A549 (cell line): ENCODE measurements around the gene RASA4B. TPM values are rescaled to one million over a fixed set of nuclear protein-coding genes. Genes with fewer than 3 reads are reported as not detected.

ENCODE experiments used
- ATAC-seq, 2 experiments: fragments of 200-7000 bp in 1 of 2; fragments of >200 bp in 1 of 2; cut with Nextera tagmentation in 1 of 2; cut with Tn5 transposase in 1 of 2; 3 replicates each; pipeline versions ENCODE4 v1.8.0 to v1.9.1; 2018 to 2020; ENCODE audit warnings: mild to moderate bottlenecking in 1 of 2, moderate library complexity in 1 of 2
- CTCF ChIA-PET: fragments of 300-600 bp; sonication (Branson Sonifier 250); formaldehyde crosslinking; extraction: SDS; loops from one replicate; lab custom pipeline; 2021; ENCODE audit warnings: antibody characterized with exemption, inconsistent platforms; lab: Yijun Ruan, JAX
- POLR2A ChIA-PET: fragments of 350-600 bp; formaldehyde crosslinking; extraction: SDS; loops from one replicate; lab custom pipeline; 2021; ENCODE audit warnings: antibody characterized with exemption, inconsistent platforms; lab: Yijun Ruan, JAX
- DNase-seq, 2 experiments: peaks; one replicate each; pipeline versions ENCODE4 v3.0.0 to v3.0.0-alpha.2; 2011 to 2016; ENCODE audit warnings: low read depth in 1 of 2, low spot score in 1 of 2
- FAIRE-seq: peaks from 2 replicates; lab custom pipeline; 2011; peaks lifted over from hg19 to GRCh38; lab: Jason Lieb, UNC
- H3K27ac ChIP-seq, 2 experiments: fragments of >200 bp; sonication (Bioruptor Twin); formaldehyde crosslinking; 3 replicates each; pipeline ENCODE4 v1.5.1; 2016 to 2017
- H3K4me1 ChIP-seq: fragments of >200 bp; sonication (Bioruptor Twin); formaldehyde crosslinking; 3 replicates; pipeline ENCODE4 v1.6.1; 2016
- H3K4me2 ChIP-seq: fragments of >200 bp; sonication (Bioruptor Twin); formaldehyde crosslinking; 3 replicates; pipeline ENCODE4 v1.6.1; 2016
- H3K4me3 ChIP-seq: fragments of >200 bp; sonication (Bioruptor Twin); formaldehyde crosslinking; 3 replicates; pipeline ENCODE4 v1.5.1; 2016
- H3K9me3 ChIP-seq: fragments of >200 bp; sonication (Bioruptor Twin); formaldehyde crosslinking; 3 replicates; pipeline ENCODE4 v1.6.1; 2016
- BHLHE40 ChIP-seq: IDR thresholded peaks from 2 replicates; pipeline ENCODE4 v1.6.1; 2012; ENCODE audit warnings: low read depth, low read length, inconsistent platforms
- CBX8 ChIP-seq: fragments of 200-600 bp; sonication (generic); IDR thresholded peaks from 2 replicates; pipeline ENCODE4 v1.6.1; 2016
- CTCF ChIP-seq: fragments of >200 bp; sonication (Bioruptor Twin); formaldehyde crosslinking; IDR thresholded peaks from 3 replicates; pipeline ENCODE4 v1.5.1; 2016
- EHF ChIP-seq: fragments of 250-450 bp; sonication (Bioruptor Pico); IDR thresholded peaks from 2 replicates; pipeline ENCODE4 v1.5.0; 2020; ENCODE audit warnings: mild to moderate bottlenecking
- FOXS1 ChIP-seq: fragments of 250-450 bp; sonication (Bioruptor Pico); IDR thresholded peaks from 2 replicates; pipeline ENCODE4 v1.5.0; 2020; ENCODE audit warnings: mild to moderate bottlenecking, moderate library complexity
- GATA3 ChIP-seq: IDR thresholded peaks from 2 replicates; pipeline ENCODE4 v1.6.1; 2012; ENCODE audit warnings: borderline replicate concordance
- JUN ChIP-seq, 2 experiments: fragments of >200 bp; sonication (Bioruptor Twin); formaldehyde crosslinking; IDR thresholded peaks; 2 replicates in 1 of 2; 3 replicates in 1 of 2; pipeline ENCODE4 v1.6.1; 2016 to 2017
- JUNB ChIP-seq: fragments of >200 bp; sonication (Bioruptor Twin); formaldehyde crosslinking; IDR thresholded peaks from 2 replicates; pipeline ENCODE4 v1.6.1; 2016
- MAZ ChIP-seq: fragments of 150-350 bp; IDR thresholded peaks from 2 replicates; pipeline ENCODE4 v1.6.1; 2014; ENCODE audit warnings: antibody characterized with exemption, low read depth, low read length, borderline replicate concordance
- PBX3 ChIP-seq: IDR thresholded peaks from 2 replicates; pipeline ENCODE4 v1.6.1; 2012
- PHF8 ChIP-seq: fragments of 200-600 bp; sonication (generic); IDR thresholded peaks from 2 replicates; pipeline ENCODE4 v1.6.1; 2016; ENCODE audit warnings: low read depth, mild to moderate bottlenecking, antibody characterized with exemption, moderate library complexity, borderline replicate concordance
- POLR2A ChIP-seq: IDR thresholded peaks from 2 replicates; pipeline ENCODE4 v1.6.1; 2012; ENCODE audit warnings: mild to moderate bottlenecking, low read length
- RNF2 ChIP-seq: fragments of 200-600 bp; sonication (generic); IDR thresholded peaks from 2 replicates; pipeline ENCODE4 v1.6.1; 2016; ENCODE audit warnings: low read depth, mild to moderate bottlenecking, antibody characterized with exemption, moderate library complexity, borderline replicate concordance
- SMC3 ChIP-seq: fragments of >200 bp; sonication (Bioruptor Twin); formaldehyde crosslinking; IDR thresholded peaks from 3 replicates; pipeline ENCODE4 v1.6.1; 2018; ENCODE audit warnings: inconsistent platforms
- TFCP2L1 ChIP-seq: fragments of 250-450 bp; sonication (Bioruptor Pico); IDR thresholded peaks from 2 replicates; pipeline ENCODE4 v1.5.0; 2021; ENCODE audit warnings: mild to moderate bottlenecking
- ZFP36 ChIP-seq: fragments of 450-650 bp; IDR thresholded peaks from 2 replicates; pipeline ENCODE4 v1.6.1; 2014; ENCODE audit warnings: borderline replicate concordance; ENCODE audit not compliant: partially characterized antibody
- ZNF302 ChIP-seq: fragments of 250-450 bp; sonication (Bioruptor Pico); IDR thresholded peaks from 2 replicates; pipeline ENCODE4 v1.9.0; 2021; ENCODE audit warnings: inconsistent platforms, mild to moderate bottlenecking, moderate library complexity
- WGBS: methylation state at CpG from one replicate; pipeline ENCODE4 v1.1.6; 2017; ENCODE audit errors: missing lambda C conversion rate; 5-methylcytosine and 5-hydroxymethylcytosine counted together
- polyA plus RNA-seq, 4 experiments: library from polyadenylated mRNA; depleted of rRNA in 3 of 4; stranded (reverse); fragments of >200 nt; fragmentation: RNase III in 1 of 4; extraction: RNeasy Plus Mini Kit Qiagen cat#74134 plus additional on column Dnase treatment in 1 of 4; gene quantifications; 2 replicates in 3 of 4; 3 replicates in 1 of 4; pipeline ENCODE4 v1.2.3, GENCODE V29; 2011 to 2017
- TF ChIP-seq, protein P1 (sequence below): fragments of >200 bp; sonication (Bioruptor Twin); formaldehyde crosslinking; IDR thresholded peaks from 2 replicates; pipeline ENCODE4 v1.6.1; 2016
- TF ChIP-seq, protein P2 (sequence below): fragments of 250-450 bp; sonication (Bioruptor Pico); IDR thresholded peaks from 2 replicates; pipeline ENCODE4 v1.5.0; 2021; ENCODE audit warnings: mild to moderate bottlenecking, moderate library complexity, borderline replicate concordance
- TF ChIP-seq, protein P3 (sequence below): IDR thresholded peaks from 2 replicates; pipeline ENCODE4 v1.6.1; 2012; ENCODE audit warnings: low read depth, borderline replicate concordance
- TF ChIP-seq, protein P4 (sequence below): fragments of 450-650 bp; IDR thresholded peaks from 2 replicates; pipeline ENCODE4 v1.6.1; 2014; ENCODE audit warnings: antibody characterized with exemption

Gene RASA4B
- polyA plus RNA-seq, 2 of the 4 experiments (the other 2 are of a cell fraction) = 0.83 to 1.4 TPM

GRCh38 chr7:102433219-102434038 lies 84.1 kb downstream of the RASA4B start, which contains the start of gene ORAI2:
TSS of gene ORAI2 (plus strand) at chr7:102433575. CDS start at chr7:102438957, 5,382 bp downstream.
- WGBS = 6% methylated on average over 4 of the region's 90 CpGs
- peak; percentile 51 to 81 for DNase-seq
- no peak for TF ChIP-seq JUNB
- TF ChIP-seq EHF (CRISPR knock-in tag) = no peak
- TF ChIP-seq RNF2 = no peak
- no peak for TF ChIP-seq BHLHE40
- TF ChIP-seq ZFP36 = no peak
- no peak for TF ChIP-seq CBX8
- TF ChIP-seq, protein P1, sequence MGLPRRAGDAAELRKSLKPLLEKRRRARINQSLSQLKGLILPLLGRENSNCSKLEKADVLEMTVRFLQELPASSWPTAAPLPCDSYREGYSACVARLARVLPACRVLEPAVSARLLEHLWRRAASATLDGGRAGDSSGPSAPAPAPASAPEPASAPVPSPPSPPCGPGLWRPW = no peak
- TF ChIP-seq, protein P2, sequence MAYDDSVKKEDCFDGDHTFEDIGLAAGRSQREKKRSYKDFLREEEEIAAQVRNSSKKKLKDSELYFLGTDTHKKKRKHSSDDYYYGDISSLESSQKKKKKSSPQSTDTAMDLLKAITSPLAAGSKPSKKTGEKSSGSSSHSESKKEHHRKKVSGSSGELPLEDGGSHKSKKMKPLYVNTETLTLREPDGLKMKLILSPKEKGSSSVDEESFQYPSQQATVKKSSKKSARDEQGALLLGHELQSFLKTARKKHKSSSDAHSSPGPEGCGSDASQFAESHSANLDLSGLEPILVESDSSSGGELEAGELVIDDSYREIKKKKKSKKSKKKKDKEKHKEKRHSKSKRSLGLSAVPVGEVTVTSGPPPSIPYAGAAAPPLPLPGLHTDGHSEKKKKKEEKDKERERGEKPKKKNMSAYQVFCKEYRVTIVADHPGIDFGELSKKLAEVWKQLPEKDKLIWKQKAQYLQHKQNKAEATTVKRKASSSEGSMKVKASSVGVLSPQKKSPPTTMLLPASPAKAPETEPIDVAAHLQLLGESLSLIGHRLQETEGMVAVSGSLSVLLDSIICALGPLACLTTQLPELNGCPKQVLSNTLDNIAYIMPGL (CRISPR knock-in tag) = no peak
- TF ChIP-seq PBX3 = no peak
- TF ChIP-seq GATA3 = no peak
- TF ChIP-seq, protein P3, sequence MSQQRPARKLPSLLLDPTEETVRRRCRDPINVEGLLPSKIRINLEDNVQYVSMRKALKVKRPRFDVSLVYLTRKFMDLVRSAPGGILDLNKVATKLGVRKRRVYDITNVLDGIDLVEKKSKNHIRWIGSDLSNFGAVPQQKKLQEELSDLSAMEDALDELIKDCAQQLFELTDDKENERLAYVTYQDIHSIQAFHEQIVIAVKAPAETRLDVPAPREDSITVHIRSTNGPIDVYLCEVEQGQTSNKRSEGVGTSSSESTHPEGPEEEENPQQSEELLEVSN = no peak
- TF ChIP-seq CTCF = no peak
- no peak for TF ChIP-seq SMC3
- TF ChIP-seq TFCP2L1 = no peak
- no peak for TF ChIP-seq FOXS1
- TF ChIP-seq ZNF302 = no peak
- TF ChIP-seq MAZ = no peak
- TF ChIP-seq JUN (IDR thresholded peaks at IDR 0.05) = peak in 1 of 2 experiments; percentile 68; a peak in 3 of 5 replicates
- peak; percentile 61; the same call in 1 of the 2 replicates for TF ChIP-seq PHF8
- TF ChIP-seq, protein P4, sequence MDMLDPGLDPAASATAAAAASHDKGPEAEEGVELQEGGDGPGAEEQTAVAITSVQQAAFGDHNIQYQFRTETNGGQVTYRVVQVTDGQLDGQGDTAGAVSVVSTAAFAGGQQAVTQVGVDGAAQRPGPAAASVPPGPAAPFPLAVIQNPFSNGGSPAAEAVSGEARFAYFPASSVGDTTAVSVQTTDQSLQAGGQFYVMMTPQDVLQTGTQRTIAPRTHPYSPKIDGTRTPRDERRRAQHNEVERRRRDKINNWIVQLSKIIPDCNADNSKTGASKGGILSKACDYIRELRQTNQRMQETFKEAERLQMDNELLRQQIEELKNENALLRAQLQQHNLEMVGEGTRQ = no peak; the same call in 1 of the 2 replicates
- peak; percentile 56 for TF ChIP-seq POLR2A
- no peaks in the 10 kb centered on the region for H3K9me3 ChIP-seq
- H3K4me3 ChIP-seq = peak within 1 kb of the TSS; percentile 89
- peak within 1 kb of the TSS; percentile 91 for H3K4me2 ChIP-seq
- CTCF ChIA-PET = interaction anchor here (0.9 to 1.9 kb wide), 5 partner anchors 17 to 34 kb away, joined by 3 to 7 read pairs (median 3); no protein-coding TSS in a partner anchor
- peak within 1 kb of the TSS; percentile 85 to 98 for H3K27ac ChIP-seq
- POLR2A ChIA-PET = interaction anchor here (0.6 to 1.8 kb wide), 4 partner anchors 10 to 37 kb away, joined by 3 to 22 read pairs (median 7); partner anchors contain the start of gene PRKRIP1
- FAIRE-seq = no peak
- H3K4me1 ChIP-seq = peaks cover 30% of the 10 kb centered on the region
- ATAC-seq = peak; percentile 63 to 74

Other genes with a start within 250 kb of the RASA4B start
- 1.1 and 1.6 TPM in 2 replicates for gene SH2B2, start 230.9 kb downstream of the RASA4B start, polyA plus RNA-seq (2011; rRNA removed)
- gene SH2B2, start 230.9 kb downstream of the RASA4B start, polyA plus RNA-seq (2017; fragmentation: RNase III; extraction: RNeasy Plus Mini Kit Qiagen cat#74134 plus additional on column Dnase treatment) = 1.8 to 2.3 TPM (median 2.2 TPM) in 3 replicates
- gene SPDYE6, start 161.3 kb downstream of the RASA4B start, polyA plus RNA-seq (2011; rRNA removed) = not detected in 2 replicates
- not detected in 3 replicates for gene SPDYE6, start 161.3 kb downstream of the RASA4B start, polyA plus RNA-seq (2017; fragmentation: RNase III; extraction: RNeasy Plus Mini Kit Qiagen cat#74134 plus additional on column Dnase treatment)
- gene PRKRIP1, start 121.4 kb downstream of the RASA4B start, polyA plus RNA-seq (2011; rRNA removed) = 11.5 and 15.4 TPM in 2 replicates
- 21.3 to 25.6 TPM (median 24.1 TPM) in 3 replicates for gene PRKRIP1, start 121.4 kb downstream of the RASA4B start, polyA plus RNA-seq (2017; fragmentation: RNase III; extraction: RNeasy Plus Mini Kit Qiagen cat#74134 plus additional on column Dnase treatment)
- 12.8 and 14.6 TPM in 2 replicates for gene ORAI2, start 84.2 kb downstream of the RASA4B start, polyA plus RNA-seq (2011; rRNA removed)
- gene ORAI2, start 84.2 kb downstream of the RASA4B start, polyA plus RNA-seq (2017; fragmentation: RNase III; extraction: RNeasy Plus Mini Kit Qiagen cat#74134 plus additional on column Dnase treatment) = 17.3 to 22.1 TPM (median 21.8 TPM) in 3 replicates
- 3.1 and 4.0 TPM in 2 replicates for gene ALKBH4, start 52.9 kb downstream of the RASA4B start, polyA plus RNA-seq (2011; rRNA removed)
- 7.9 to 8.8 TPM (median 8.2 TPM) in 3 replicates for gene ALKBH4, start 52.9 kb downstream of the RASA4B start, polyA plus RNA-seq (2017; fragmentation: RNase III; extraction: RNeasy Plus Mini Kit Qiagen cat#74134 plus additional on column Dnase treatment)
- 10.7 and 14.9 TPM in 2 replicates for gene LRWD1, start 52.8 kb downstream of the RASA4B start, polyA plus RNA-seq (2011; rRNA removed)
- 26.3 to 28.7 TPM (median 28.1 TPM) in 3 replicates for gene LRWD1, start 52.8 kb downstream of the RASA4B start, polyA plus RNA-seq (2017; fragmentation: RNase III; extraction: RNeasy Plus Mini Kit Qiagen cat#74134 plus additional on column Dnase treatment)
- gene POLR2J, start 38.9 kb downstream of the RASA4B start, polyA plus RNA-seq (2011; rRNA removed) = 70.5 and 99.0 TPM in 2 replicates
- gene POLR2J, start 38.9 kb downstream of the RASA4B start, polyA plus RNA-seq (2017; fragmentation: RNase III; extraction: RNeasy Plus Mini Kit Qiagen cat#74134 plus additional on column Dnase treatment) = 101 to 107 TPM (median 104 TPM) in 3 replicates
- gene UPK3BL2, start 25.9 kb upstream of the RASA4B start, polyA plus RNA-seq (2011; rRNA removed) = 1.4 and 1.7 TPM in 2 replicates
- gene UPK3BL2, start 25.9 kb upstream of the RASA4B start, polyA plus RNA-seq (2017; fragmentation: RNase III; extraction: RNeasy Plus Mini Kit Qiagen cat#74134 plus additional on column Dnase treatment) = 3.3 to 3.9 TPM (median 3.7 TPM) in 3 replicates
- gene SPDYE2, start 33.4 kb upstream of the RASA4B start, polyA plus RNA-seq (2011; rRNA removed) = 0.11 TPM in 1 of 2 replicates, not detected in the other
- gene SPDYE2, start 33.4 kb upstream of the RASA4B start, polyA plus RNA-seq (2017; fragmentation: RNase III; extraction: RNeasy Plus Mini Kit Qiagen cat#74134 plus additional on column Dnase treatment) = not detected in 3 replicates
- 29.5 and 52.4 TPM in 2 replicates for gene POLR2J3, start 54.8 kb upstream of the RASA4B start, polyA plus RNA-seq (2011; rRNA removed)
- gene POLR2J3, start 54.8 kb upstream of the RASA4B start, polyA plus RNA-seq (2017; fragmentation: RNase III; extraction: RNeasy Plus Mini Kit Qiagen cat#74134 plus additional on column Dnase treatment) = 22.2 to 33.4 TPM (median 25.5 TPM) in 3 replicates
- gene RASA4, start 99.0 kb upstream of the RASA4B start, polyA plus RNA-seq (2011; rRNA removed) = 1.8 and 3.4 TPM in 2 replicates
- gene RASA4, start 99.0 kb upstream of the RASA4B start, polyA plus RNA-seq (2017; fragmentation: RNase III; extraction: RNeasy Plus Mini Kit Qiagen cat#74134 plus additional on column Dnase treatment) = 1.3 to 3.2 TPM (median 2.6 TPM) in 3 replicates
- 17.4 and 19.4 TPM in 2 replicates for gene UPK3BL1, start 125.0 kb upstream of the RASA4B start, polyA plus RNA-seq (2011; rRNA removed)
- 7.9 to 10.2 TPM (median 8.2 TPM) in 3 replicates for gene UPK3BL1, start 125.0 kb upstream of the RASA4B start, polyA plus RNA-seq (2017; fragmentation: RNase III; extraction: RNeasy Plus Mini Kit Qiagen cat#74134 plus additional on column Dnase treatment)
- gene SPDYE2B, start 132.5 kb upstream of the RASA4B start, polyA plus RNA-seq (2011; rRNA removed) = not detected in 2 replicates
- gene SPDYE2B, start 132.5 kb upstream of the RASA4B start, polyA plus RNA-seq (2017; fragmentation: RNase III; extraction: RNeasy Plus Mini Kit Qiagen cat#74134 plus additional on column Dnase treatment) = not detected in 3 replicates
- gene POLR2J2, start 153.9 kb upstream of the RASA4B start, polyA plus RNA-seq (2011; rRNA removed) = 1.3 and 3.0 TPM in 2 replicates
- 0.19 to 0.53 TPM (median 0.43 TPM) in 3 replicates for gene POLR2J2, start 153.9 kb upstream of the RASA4B start, polyA plus RNA-seq (2017; fragmentation: RNase III; extraction: RNeasy Plus Mini Kit Qiagen cat#74134 plus additional on column Dnase treatment)
- 6.9 and 9.1 TPM in 2 replicates for gene FAM185A, start 231.2 kb upstream of the RASA4B start, polyA plus RNA-seq (2011; rRNA removed)
- gene FAM185A, start 231.2 kb upstream of the RASA4B start, polyA plus RNA-seq (2017; fragmentation: RNase III; extraction: RNeasy Plus Mini Kit Qiagen cat#74134 plus additional on column Dnase treatment) = 7.4 to 8.1 TPM (median 7.5 TPM) in 3 replicates